Smooth muscle cell (in vitro differentiated cells): ENCODE data around the gene CLEC2A. TPM values are rescaled to one million over a fixed set of nuclear protein-coding genes. Genes with fewer than 3 reads are reported as not detected.
"Not testable (repeated sequence)": the region's sequence is repeated elsewhere in the genome, so short reads cannot be mapped to it uniquely, and the experiment has no call there.

Source experiments
- DNase-seq: peaks from one replicate; lab custom pipeline; 2025; ENCODE audit not compliant: unreplicated experiment; lab: John Stamatoyannopoulos, UW
- H2AFZ ChIP-seq: fragments of 200-600 bp; sonication (generic); 2 replicates; pipeline ENCODE4 v1.6.0; 2016; ENCODE audit warnings: antibody characterized with exemption, low read depth, mild to moderate bottlenecking
- H3F3A ChIP-seq: fragments of 200-600 bp; sonication (generic); 2 replicates; pipeline ENCODE4 v1.6.0; 2017; ENCODE audit warnings: antibody characterized with exemption, low read depth
- H3K27ac ChIP-seq: fragments of 200-600 bp; sonication (generic); 2 replicates; pipeline ENCODE4 v1.5.1; 2016; ENCODE audit warnings: low read depth, mild to moderate bottlenecking
- H3K27me3 ChIP-seq: fragments of 200-600 bp; sonication (generic); 2 replicates; pipeline ENCODE4 v1.6.1; 2016; ENCODE audit warnings: low read depth, mild to moderate bottlenecking
- H3K36me3 ChIP-seq: fragments of 200-600 bp; sonication (generic); 2 replicates; pipeline ENCODE4 v1.5.1; 2016; ENCODE audit warnings: low read depth
- H3K4me1 ChIP-seq: fragments of 200-600 bp; sonication (generic); 2 replicates; pipeline ENCODE4 v1.5.1; 2016; ENCODE audit warnings: low read depth
- H3K4me2 ChIP-seq: fragments of 200-600 bp; sonication (generic); 2 replicates; pipeline ENCODE4 v1.6.0; 2016; ENCODE audit warnings: mild to moderate bottlenecking
- H3K4me3 ChIP-seq: fragments of 200-600 bp; sonication (generic); 2 replicates; pipeline ENCODE4 v1.5.1; 2016; ENCODE audit warnings: mild to moderate bottlenecking
- H3K79me2 ChIP-seq: fragments of 200-600 bp; sonication (generic); 2 replicates; pipeline ENCODE4 v1.6.0; 2016; ENCODE audit warnings: low read depth, mild to moderate bottlenecking
- H3K9ac ChIP-seq: fragments of 200-600 bp; sonication (generic); 2 replicates; pipeline ENCODE4 v1.6.0; 2016; ENCODE audit warnings: low read depth
- H3K9me3 ChIP-seq: fragments of 200-600 bp; sonication (generic); replicated peaks from 2 replicates; pipeline ENCODE4 v1.5.1; 2016; ENCODE audit warnings: low read depth
- H4K20me1 ChIP-seq: fragments of 200-600 bp; sonication (generic); 2 replicates; pipeline ENCODE4 v1.6.0; 2016; ENCODE audit warnings: low read depth
- CTCF ChIP-seq: fragments of 200-600 bp; sonication (generic); IDR thresholded peaks from 2 replicates; pipeline ENCODE4 v1.5.1; 2017; ENCODE audit warnings: borderline replicate concordance, mild to moderate bottlenecking, antibody characterized with exemption; ENCODE audit not compliant: insufficient read depth, poor library complexity, severe bottlenecking
- WGBS: methylation state at CpG from one replicate; pipeline ENCODE4 v1.1.7; 2016; ENCODE audit warnings: low lambda C conversion rate; 5-methylcytosine and 5-hydroxymethylcytosine counted together
- polyA plus RNA-seq: library from polyadenylated mRNA; unstranded; fragments of >200 nt; fragmentation: Nextera tagmentation; extraction: Ambion mirVana; gene quantifications from 2 replicates; pipeline ENCODE4 v1.2.1, GENCODE V29; 2016
- total RNA-seq: library from RNA; depleted of rRNA; stranded (reverse); fragments of >200 nt; gene quantifications from 2 replicates; pipeline ENCODE4 v1.2.3, GENCODE V29; 2014

The CLEC2A gene
- total and polyA plus RNA-seq, 2 experiments from 2014 or later, result 0.67 TPM; not detected in 1

DNA sequence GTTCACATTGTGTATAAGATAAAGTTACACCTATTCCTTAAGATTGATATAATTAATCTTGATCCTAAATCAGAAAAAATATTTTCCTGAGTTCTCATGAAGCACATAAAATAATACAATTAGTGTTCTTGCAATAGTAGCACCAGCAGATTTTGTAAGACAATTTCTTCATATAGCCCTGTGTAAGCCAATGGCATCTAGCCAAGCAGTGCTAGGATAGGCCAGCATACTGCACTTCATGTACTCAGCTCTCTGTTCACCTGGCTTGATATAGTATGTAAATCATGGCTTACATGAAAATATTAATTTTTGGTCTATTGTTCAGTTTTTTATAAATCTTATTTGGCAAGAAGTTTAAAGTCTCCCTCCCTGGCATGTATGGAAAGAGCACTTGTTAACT lies 49.0 kb downstream of the CLEC2A start:
- DNase-seq, result no peak
- Histone ChIP-seq H3K27me3 (no peaks in the 10 kb centered on the region), H3K4me1 (no peaks in the 10 kb centered on the region), H4K20me1 (no peaks in the 10 kb centered on the region), H3K36me3 (no peaks in the 10 kb centered on the region), H3K4me2 (no peak overlapping the region), H3F3A (no peaks in the 10 kb centered on the region), H3K79me2 (no peaks in the 10 kb centered on the region), H2AFZ (no peak overlapping the region), H3K27ac (no peak overlapping the region), H3K9me3 (no peaks in the 10 kb centered on the region), H3K4me3 (no peak overlapping the region), H3K9ac (no peak overlapping the region)
- no peak for TF ChIP-seq CTCF

GRCh38 chr12:9881988-9882387 lies 50.2 kb downstream of the CLEC2A start:
- no peak for DNase-seq
- no peak for TF ChIP-seq CTCF
- no peaks in the 10 kb centered on the region for H3K27me3 ChIP-seq
- no peak overlapping the region for H3K9ac ChIP-seq
- no peaks in the 10 kb centered on the region for H3K9me3 ChIP-seq
- no peak overlapping the region for H3K27ac ChIP-seq
- H4K20me1 ChIP-seq, result no peaks in the 10 kb centered on the region
- H3F3A ChIP-seq, result no peaks in the 10 kb centered on the region
- no peak overlapping the region for H3K4me3 ChIP-seq
- no peaks in the 10 kb centered on the region for H3K79me2 ChIP-seq
- no peaks in the 10 kb centered on the region for H3K36me3 ChIP-seq
- WGBS, result 91% methylated on average over 5 of the region's 5 CpGs
- no peaks in the 10 kb centered on the region for H3K4me1 ChIP-seq
- H3K4me2 ChIP-seq, result no peak overlapping the region
- no peak overlapping the region for H2AFZ ChIP-seq

DNA sequence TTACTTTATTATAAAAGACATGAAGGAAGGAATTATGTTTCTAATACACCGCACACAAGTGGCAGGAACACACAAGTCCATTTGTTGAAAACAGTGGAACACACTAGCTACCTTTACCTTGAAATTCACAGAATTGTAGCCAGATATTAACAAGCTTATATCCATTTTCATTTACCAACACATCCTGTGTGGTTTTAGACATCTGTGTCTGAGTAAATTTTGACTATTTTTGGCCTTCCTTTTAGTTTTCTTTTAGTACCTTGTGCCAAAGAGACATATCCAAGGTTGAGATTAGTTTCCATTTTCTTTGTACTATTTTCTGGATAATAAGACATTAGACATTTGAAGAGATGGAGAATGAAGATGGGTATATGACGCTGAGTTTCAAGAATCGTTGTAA lies 50.9 kb downstream of the CLEC2A start, which contains the start of gene KLRF2:
Gene KLRF2, plus strand, starts transcription at position 244 of the 400 bp plus-strand sequence. Its CDS starts 107 bp downstream, at position 351.
- Histone ChIP-seq H3F3A (no peaks in the 10 kb centered on the region), H3K4me3 (no peak within 1 kb of the TSS), H3K9me3 (no peaks in the 10 kb centered on the region), H3K27ac (no peak within 1 kb of the TSS), H3K4me1 (no peaks in the 10 kb centered on the region), H2AFZ (no peak within 1 kb of the TSS), H3K27me3 (no peaks in the 10 kb centered on the region), H4K20me1 (no peaks in the 10 kb centered on the region), H3K79me2 (no peaks in the 10 kb centered on the region), H3K4me2 (no peak within 1 kb of the TSS), H3K9ac (no peak within 1 kb of the TSS), H3K36me3 (no peaks in the 10 kb centered on the region)
- 100% methylated on average over 3 of the region's 3 CpGs for WGBS
- no peak for DNase-seq
- no peak for TF ChIP-seq CTCF

GRCh38 chr12:9880532-9881078 lies 51.6 kb downstream of the CLEC2A start:
- no peak for TF ChIP-seq CTCF
- no peak overlapping the region for H3K4me2 ChIP-seq
- H3K9me3 ChIP-seq, result no peaks in the 10 kb centered on the region
- H3K27ac ChIP-seq, result no peak overlapping the region
- H4K20me1 ChIP-seq, result no peaks in the 10 kb centered on the region
- no peaks in the 10 kb centered on the region for H3K27me3 ChIP-seq
- WGBS, result 80% methylated on average over 4 of the region's 4 CpGs
- H2AFZ ChIP-seq, result no peak overlapping the region
- H3K79me2 ChIP-seq, result no peaks in the 10 kb centered on the region
- DNase-seq, result no peak
- no peaks in the 10 kb centered on the region for H3K4me1 ChIP-seq
- H3K36me3 ChIP-seq, result no peaks in the 10 kb centered on the region
- H3K9ac ChIP-seq, result no peak overlapping the region
- no peaks in the 10 kb centered on the region for H3F3A ChIP-seq
- no peak overlapping the region for H3K4me3 ChIP-seq

DNA sequence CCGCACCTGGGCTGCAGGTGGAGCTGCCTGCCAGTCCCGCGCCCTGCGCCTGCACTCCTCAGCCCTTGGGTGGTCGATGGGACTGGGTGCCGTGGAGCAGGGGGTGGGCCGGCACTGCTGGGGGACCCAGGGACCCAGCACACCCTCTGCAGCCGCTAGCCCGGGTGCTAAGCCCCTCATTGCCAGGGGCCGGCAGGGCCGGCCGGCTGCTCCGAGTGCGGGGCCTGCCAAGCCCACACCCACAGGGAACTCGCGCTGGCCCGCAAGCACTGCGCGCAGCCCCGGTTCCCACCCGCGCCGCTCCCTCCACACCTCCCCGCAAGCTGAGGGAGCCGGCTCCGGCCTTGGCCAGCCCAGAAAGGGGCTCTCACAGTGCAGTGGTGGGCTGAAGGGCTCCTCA lies 56.0 kb downstream of the CLEC2A start:
- H3K4me3 ChIP-seq, result not testable (repeated sequence)
- over 99% methylated on average over 21 of the region's 26 CpGs for WGBS

More for the DNA sequence above, 56.0 kb downstream of the CLEC2A start:
- H3K79me2 ChIP-seq, H3K27ac ChIP-seq, H3K9ac ChIP-seq, H3K9me3 ChIP-seq, H3F3A ChIP-seq, H4K20me1 ChIP-seq, H2AFZ ChIP-seq, H3K36me3 ChIP-seq, H3K4me2 ChIP-seq, DNase-seq, H3K27me3 ChIP-seq: not testable (repeated sequence)
- H3K4me1 ChIP-seq, result peaks cover 14% of the 10 kb centered on the region
